HEK293 (cell line): ENCODE results near the gene WDR38.
A peak's percentile ranks its signal among the peaks of the same experiment; 100 is the strongest.

Experiments used
- CTCF ChIA-PET: fragments of 350-600 bp; formaldehyde crosslinking; extraction: SDS; loops from one replicate; lab custom pipeline; 2021; ENCODE audit warnings: antibody characterized with exemption; lab: Yijun Ruan, JAX
- POLR2A ChIA-PET: fragments of 300-600 bp; formaldehyde crosslinking; extraction: SDS; loops from one replicate; lab custom pipeline; 2020; ENCODE audit warnings: antibody characterized with exemption, inconsistent platforms; lab: Yijun Ruan, JAX
- H3K27ac ChIP-seq: fragments of 200-500 bp; sonication (Bioruptor generic); 2 replicates; pipeline ENCODE4 v1.5.1; 2014; ENCODE audit warnings: low read depth, low read length, control low read depth, inconsistent platforms; ENCODE audit errors: extremely low read depth
- H3K36me3 ChIP-seq, 2 experiments: fragments of 200-500 bp in 1 of 2; sonication (Bioruptor generic) in 1 of 2; 1 replicate in 1 of 2; 2 replicates in 1 of 2; pipeline ENCODE4 v1.5.1; 2014 to 2017; ENCODE audit warnings: inconsistent platforms in 2 of 2, low read length in 2 of 2; ENCODE audit not compliant: control insufficient read depth in 2 of 2, insufficient read depth in 1 of 2
- H3K4me1 ChIP-seq: fragments of 200-500 bp; sonication (Bioruptor generic); 2 replicates; pipeline ENCODE4 v1.5.1; 2014; ENCODE audit warnings: mild to moderate bottlenecking, low read length, inconsistent platforms; ENCODE audit not compliant: control insufficient read depth, insufficient read depth
- H3K4me3 ChIP-seq: 2 replicates; pipeline ENCODE4 v1.5.1; 2011; ENCODE audit warnings: low read depth, mild to moderate bottlenecking, control low read depth, low read length, moderate library complexity
- H3K9me3 ChIP-seq: fragments of 200-500 bp; sonication (Bioruptor generic); 2 replicates; pipeline ENCODE4 v1.5.1; 2014; ENCODE audit warnings: low read depth, low read length, inconsistent platforms; ENCODE audit not compliant: control insufficient read depth, insufficient read depth
- SCRT2 ChIP-seq: fragments of 450-650 bp; formaldehyde crosslinking; IDR thresholded peaks from 2 replicates; pipeline ENCODE4 v1.5.1; 2016; ENCODE audit warnings: missing biosample characterization, missing genetic modification characterization
- ZNF19 ChIP-seq: fragments of 450-650 bp; formaldehyde crosslinking; IDR thresholded peaks from 2 replicates; pipeline ENCODE4; 2016; ENCODE audit warnings: missing biosample characterization, missing genetic modification characterization, low read depth
- ZNF23 ChIP-seq: fragments of 450-650 bp; formaldehyde crosslinking; IDR thresholded peaks from 2 replicates; pipeline ENCODE4 v1.5.1; 2016; ENCODE audit warnings: missing biosample characterization, missing genetic modification characterization, borderline replicate concordance
- ZNF433 ChIP-seq: fragments of 450-650 bp; formaldehyde crosslinking; IDR thresholded peaks from 2 replicates; pipeline ENCODE4 v1.5.1; 2016; ENCODE audit warnings: missing biosample characterization, missing genetic modification characterization, low read depth
- ZNF621 ChIP-seq: fragments of 450-650 bp; formaldehyde crosslinking; IDR thresholded peaks from 2 replicates; pipeline ENCODE4 v1.5.1; 2017; ENCODE audit warnings: missing biosample characterization, missing genetic modification characterization
- ZNF76 ChIP-seq: fragments of 450-650 bp; formaldehyde crosslinking; IDR thresholded peaks from 2 replicates; pipeline ENCODE4; 2016; ENCODE audit warnings: low read depth, missing biosample characterization, missing genetic modification characterization, borderline replicate concordance
- ZNF776 ChIP-seq: fragments of 450-650 bp; formaldehyde crosslinking; IDR thresholded peaks from 2 replicates; pipeline ENCODE4 v1.5.0; 2017; ENCODE audit warnings: missing biosample characterization, missing genetic modification characterization, borderline replicate concordance
- ZSCAN30 ChIP-seq: fragments of 450-650 bp; IDR thresholded peaks from 2 replicates; pipeline ENCODE4 v1.5.1; 2018; ENCODE audit warnings: missing biosample characterization, mild to moderate bottlenecking, missing genetic modification characterization, moderate library complexity
- TF ChIP-seq, protein P1 (sequence below): fragments of 450-650 bp; IDR thresholded peaks from 2 replicates; pipeline ENCODE4 v1.5.1; 2018; ENCODE audit warnings: missing biosample characterization, mild to moderate bottlenecking, missing genetic modification characterization
- TF ChIP-seq, protein P2 (sequence below): fragments of 450-650 bp; formaldehyde crosslinking; IDR thresholded peaks from 2 replicates; pipeline ENCODE4 v1.5.1; 2016; ENCODE audit warnings: missing biosample characterization, missing genetic modification characterization, borderline replicate concordance

WDR38 gene

DNA sequence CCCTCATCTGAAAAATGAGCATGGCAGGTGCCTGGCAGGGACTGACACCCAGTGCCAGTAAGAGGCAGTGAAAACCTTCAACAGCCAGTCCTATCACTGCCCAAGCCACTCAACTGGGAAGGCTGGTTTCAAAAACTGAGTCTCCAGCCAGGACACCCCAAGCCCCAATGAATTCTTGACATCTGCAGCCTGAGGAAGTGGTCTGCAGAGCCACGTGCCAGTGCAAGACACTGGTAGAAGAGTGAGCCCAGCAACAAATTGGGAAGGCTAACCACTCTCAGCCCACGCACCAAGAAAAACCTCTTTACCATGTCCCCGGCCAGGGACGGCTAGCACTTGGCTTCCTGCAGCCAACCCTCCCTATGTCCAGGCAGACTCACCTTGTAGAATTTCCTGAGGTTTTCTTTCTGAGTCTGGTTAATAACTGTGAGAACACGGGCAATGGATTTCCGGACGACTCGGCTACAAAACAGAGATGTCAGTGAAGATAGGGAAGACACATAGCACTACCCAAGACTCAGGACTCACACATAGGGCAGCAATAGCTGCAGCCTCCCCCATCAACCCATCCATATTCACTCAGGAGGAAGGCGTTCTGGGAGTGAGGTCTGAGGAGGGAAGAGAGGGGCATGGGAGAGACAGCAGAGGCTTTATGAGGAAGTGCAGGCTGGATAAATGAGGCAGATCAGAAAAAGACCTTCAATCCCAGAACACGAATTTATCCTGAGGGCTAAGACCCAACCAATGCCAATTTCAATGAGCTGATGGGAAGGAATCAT, 6.7 kb downstream of the WDR38 start:
- TF ChIP-seq, protein P1, sequence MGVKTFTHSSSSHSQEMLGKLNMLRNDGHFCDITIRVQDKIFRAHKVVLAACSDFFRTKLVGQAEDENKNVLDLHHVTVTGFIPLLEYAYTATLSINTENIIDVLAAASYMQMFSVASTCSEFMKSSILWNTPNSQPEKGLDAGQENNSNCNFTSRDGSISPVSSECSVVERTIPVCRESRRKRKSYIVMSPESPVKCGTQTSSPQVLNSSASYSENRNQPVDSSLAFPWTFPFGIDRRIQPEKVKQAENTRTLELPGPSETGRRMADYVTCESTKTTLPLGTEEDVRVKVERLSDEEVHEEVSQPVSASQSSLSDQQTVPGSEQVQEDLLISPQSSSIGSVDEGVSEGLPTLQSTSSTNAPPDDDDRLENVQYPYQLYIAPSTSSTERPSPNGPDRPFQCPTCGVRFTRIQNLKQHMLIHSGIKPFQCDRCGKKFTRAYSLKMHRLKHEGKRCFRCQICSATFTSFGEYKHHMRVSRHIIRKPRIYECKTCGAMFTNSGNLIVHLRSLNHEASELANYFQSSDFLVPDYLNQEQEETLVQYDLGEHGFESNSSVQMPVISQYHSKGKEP (tag by site-specific recombination) = no peak
- TF ChIP-seq ZNF76 (tag by site-specific recombination) = peak; percentile 49; the same call in 1 of the 2 replicates
- peak overlapping the region; percentile 100 for H3K27ac ChIP-seq
- H3K9me3 ChIP-seq = no peaks in the 10 kb centered on the region
- CTCF ChIA-PET = interaction anchor here (0.7 to 31.1 kb wide), 8 partner anchors 7 to 148 kb away, joined by 3 to 1257 read pairs (median 12); partner anchors contain the start of genes NR6A1, OLFML2A and WDR38
- H3K4me3 ChIP-seq = peak overlapping the region; percentile 86
- POLR2A ChIA-PET = interaction anchor here (0.7 to 10.0 kb wide), 11 partner anchors 9 to 271 kb away, joined by 3 to 201 read pairs (median 5); partner anchors contain the start of genes NR6A1 and OLFML2A
- H3K4me1 ChIP-seq = no peaks in the 10 kb centered on the region
- peaks cover 4 to 51% of the 10 kb centered on the region in 2 experiments; a peak in 2 of 3 replicates for H3K36me3 ChIP-seq

DNA sequence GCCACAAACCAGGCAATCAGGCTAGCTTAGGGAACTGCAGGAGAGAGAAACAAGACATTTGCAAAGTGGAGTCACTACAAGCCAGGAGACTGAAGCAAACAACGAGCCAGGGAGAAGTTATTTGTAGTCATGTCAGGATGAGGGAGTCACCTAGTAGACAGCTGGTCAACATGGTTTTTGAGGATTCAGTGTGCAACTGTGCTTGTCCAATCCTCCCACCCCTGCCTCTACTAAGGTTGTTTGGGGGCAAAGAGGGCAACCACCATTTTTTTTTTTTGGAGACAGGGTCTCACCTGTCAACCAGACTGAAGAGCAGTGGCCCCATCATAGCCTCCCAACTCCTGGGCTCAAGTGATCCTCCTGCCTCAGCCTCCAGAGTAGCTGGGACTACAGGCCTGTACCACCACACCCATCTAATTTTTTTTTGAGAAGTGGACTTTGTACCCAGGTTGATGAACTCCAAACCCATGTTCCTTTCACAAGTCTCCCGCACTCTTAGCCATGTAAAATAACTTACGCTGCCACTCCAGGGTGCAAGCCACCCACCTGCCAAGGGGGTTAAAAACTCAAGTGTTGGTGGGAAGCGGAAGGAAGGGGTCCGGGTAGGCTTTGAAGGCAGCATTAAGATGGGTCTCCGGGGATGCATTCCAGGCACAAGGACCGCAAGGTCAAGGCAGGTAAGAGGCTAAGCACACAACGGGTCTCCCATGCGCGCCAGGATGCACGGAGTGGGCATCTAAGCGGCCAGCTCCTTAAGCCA, 7.5 kb downstream of the WDR38 start:
- H3K9me3 ChIP-seq = no peaks in the 10 kb centered on the region
- TF ChIP-seq ZSCAN30 (tag by site-specific recombination) (no peak), ZNF621 (tag by site-specific recombination) (no peak), ZNF433 (tag by site-specific recombination) (no peak), ZNF776 (no peak), ZNF23 (tag by site-specific recombination) (no peak), ZNF19 (tag by site-specific recombination) (no peak), SCRT2 (tag by site-specific recombination) (no peak)
- TF ChIP-seq, protein P2, sequence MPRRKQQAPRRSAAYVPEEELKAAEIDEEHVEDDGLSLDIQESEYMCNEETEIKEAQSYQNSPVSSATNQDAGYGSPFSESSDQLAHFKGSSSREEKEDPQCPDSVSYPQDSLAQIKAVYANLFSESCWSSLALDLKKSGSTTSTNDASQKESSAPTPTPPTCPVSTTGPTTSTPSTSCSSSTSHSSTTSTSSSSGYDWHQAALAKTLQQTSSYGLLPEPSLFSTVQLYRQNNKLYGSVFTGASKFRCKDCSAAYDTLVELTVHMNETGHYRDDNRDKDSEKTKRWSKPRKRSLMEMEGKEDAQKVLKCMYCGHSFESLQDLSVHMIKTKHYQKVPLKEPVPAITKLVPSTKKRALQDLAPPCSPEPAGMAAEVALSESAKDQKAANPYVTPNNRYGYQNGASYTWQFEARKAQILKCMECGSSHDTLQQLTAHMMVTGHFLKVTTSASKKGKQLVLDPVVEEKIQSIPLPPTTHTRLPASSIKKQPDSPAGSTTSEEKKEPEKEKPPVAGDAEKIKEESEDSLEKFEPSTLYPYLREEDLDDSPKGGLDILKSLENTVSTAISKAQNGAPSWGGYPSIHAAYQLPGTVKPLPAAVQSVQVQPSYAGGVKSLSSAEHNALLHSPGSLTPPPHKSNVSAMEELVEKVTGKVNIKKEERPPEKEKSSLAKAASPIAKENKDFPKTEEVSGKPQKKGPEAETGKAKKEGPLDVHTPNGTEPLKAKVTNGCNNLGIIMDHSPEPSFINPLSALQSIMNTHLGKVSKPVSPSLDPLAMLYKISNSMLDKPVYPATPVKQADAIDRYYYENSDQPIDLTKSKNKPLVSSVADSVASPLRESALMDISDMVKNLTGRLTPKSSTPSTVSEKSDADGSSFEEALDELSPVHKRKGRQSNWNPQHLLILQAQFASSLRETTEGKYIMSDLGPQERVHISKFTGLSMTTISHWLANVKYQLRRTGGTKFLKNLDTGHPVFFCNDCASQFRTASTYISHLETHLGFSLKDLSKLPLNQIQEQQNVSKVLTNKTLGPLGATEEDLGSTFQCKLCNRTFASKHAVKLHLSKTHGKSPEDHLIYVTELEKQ (tag by site-specific recombination) = no peak
- H3K36me3 ChIP-seq = peaks cover 4 to 51% of the 10 kb centered on the region in 2 experiments; a peak in 2 of 3 replicates
- peak overlapping the region; percentile 86 for H3K4me3 ChIP-seq
- peak overlapping the region; percentile 100 for H3K27ac ChIP-seq
- no peaks in the 10 kb centered on the region for H3K4me1 ChIP-seq
- ChIA-PET CTCF (interaction anchor here (0.6 to 3.6 kb wide), 10 partner anchors 8 to 523 kb away, joined by 3 to 24 read pairs (median 4); partner anchors contain the start of genes NR6A1, OLFML2A and WDR38), POLR2A (interaction anchor here (0.6 to 3.0 kb wide), 17 partner anchors 8 to 612 kb away, joined by 3 to 46 read pairs (median 4); partner anchors contain the start of genes NR6A1, OLFML2A, RABEPK and SCAI)
